ENCODE measurements around the gene GRIA1.

Gene GRIA1

DNA sequence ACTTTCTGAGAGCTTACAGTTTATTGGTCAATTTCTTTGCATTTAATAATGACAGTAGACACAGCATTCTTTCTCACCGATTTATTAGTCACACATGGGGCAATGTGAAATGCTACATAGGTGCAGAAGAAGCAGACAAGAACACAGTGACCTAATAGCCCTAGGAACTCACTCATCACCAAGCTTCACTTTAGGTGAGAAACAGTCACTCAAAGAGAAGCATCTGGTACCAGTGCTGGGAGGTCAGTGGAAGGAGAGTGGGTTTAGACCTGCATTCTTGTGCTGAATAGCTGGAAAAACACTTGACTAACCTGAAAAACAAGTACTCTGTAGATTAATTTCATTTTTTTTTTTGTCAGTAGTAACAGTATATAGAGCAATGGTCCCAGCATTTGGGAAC lies 179.6 kb downstream of the GRIA1 start:
- no peak for TF ChIP-seq Cebpa-rat (IDR thresholded peaks at IDR 0.05)
- no peaks in the 10 kb centered on the region for H3K36me3 ChIP-seq
- H3K9ac ChIP-seq, result no peak overlapping the region
- H3K9me3 ChIP-seq (replicated peaks in 1 of 11), result no peaks in the 10 kb centered on the region
- H4K20me1 ChIP-seq, result no peaks in the 10 kb centered on the region
- H3K4me2 ChIP-seq, result no peak overlapping the region
- no peak overlapping the region for H3K27ac ChIP-seq
- no peak overlapping the region for H3K4me3 ChIP-seq
- H3K27me3 ChIP-seq, result no peaks in the 10 kb centered on the region
- H3K4me1 ChIP-seq, result no peaks in the 10 kb centered on the region

DNA sequence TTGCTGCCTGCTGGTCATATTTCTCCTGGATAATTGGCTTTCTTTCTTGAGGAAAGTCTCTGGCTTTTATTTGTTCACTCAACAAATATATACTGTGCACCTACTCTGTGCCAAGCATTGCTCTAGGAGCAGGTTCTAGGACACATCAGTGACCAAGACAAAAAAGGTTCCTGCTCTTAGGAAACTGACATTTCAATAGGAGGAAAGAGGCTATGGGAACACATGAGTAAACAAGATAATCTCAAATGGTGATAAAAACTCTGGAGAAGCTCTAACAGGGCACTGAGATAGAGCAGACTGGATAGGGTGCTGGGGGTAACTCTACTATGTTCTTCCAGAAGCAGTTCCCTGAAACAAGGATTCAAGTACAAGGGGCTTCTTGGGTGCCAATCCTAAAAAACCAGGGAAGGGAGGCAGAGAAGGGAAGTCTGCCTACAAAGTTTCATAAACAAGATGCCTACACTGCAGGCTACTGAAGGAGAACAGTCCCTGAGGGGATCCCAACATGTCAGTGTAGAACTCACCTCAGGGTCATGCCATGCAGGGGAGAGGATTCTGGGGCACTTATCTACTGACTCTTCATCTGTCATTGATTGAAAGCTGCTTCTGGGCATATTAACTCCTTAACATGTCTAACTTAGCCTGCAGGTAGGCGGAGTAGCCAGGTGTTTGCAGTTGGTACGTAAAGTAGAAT lies 181.3 kb downstream of the GRIA1 start:
- TF ChIP-seq Cebpa-rat (IDR thresholded peaks at IDR 0.05), result no peak

DNA sequence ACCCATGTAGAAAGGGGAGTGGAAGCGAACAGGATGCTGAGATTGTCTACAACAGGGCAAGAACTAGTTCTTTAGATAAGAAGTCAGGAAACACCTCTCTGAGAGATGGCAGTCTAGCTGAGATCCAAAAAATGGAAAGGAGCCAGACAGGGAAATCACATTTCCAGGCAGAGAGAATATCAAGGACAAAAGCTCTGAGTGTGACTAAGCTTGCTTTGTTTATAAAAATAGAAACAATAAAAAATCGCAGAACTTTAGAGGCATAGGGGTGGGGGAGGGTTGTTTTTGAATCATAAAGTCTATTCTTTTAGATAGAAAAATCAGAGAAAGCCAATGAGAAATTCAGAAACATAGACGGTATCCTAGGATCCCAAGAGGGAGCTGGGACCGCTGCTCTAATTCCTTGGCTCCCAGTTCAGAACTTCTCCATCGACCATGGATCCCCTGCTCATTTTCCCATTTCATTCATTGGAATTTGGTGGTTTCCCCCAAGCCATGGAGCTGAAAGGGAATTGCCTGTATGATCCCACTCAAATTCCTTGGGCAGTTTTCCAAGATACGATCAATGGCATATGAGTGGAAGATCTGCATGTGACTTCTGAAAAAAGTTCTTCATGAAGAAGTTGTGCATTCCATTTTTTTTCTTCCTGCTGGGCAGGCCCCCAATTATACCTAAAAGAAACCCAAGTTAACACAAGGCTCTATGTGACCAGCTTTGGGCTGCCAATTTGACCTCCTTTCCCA lies 182.0 kb downstream of the GRIA1 start:
- no peak overlapping the region for H3K9ac ChIP-seq
- H3K27ac ChIP-seq, result no peak overlapping the region
- no peak overlapping the region for H3K4me3 ChIP-seq
- H3K36me3 ChIP-seq, result no peaks in the 10 kb centered on the region
- no peaks in the 10 kb centered on the region for H4K20me1 ChIP-seq
- no peaks in the 10 kb centered on the region for H3K4me1 ChIP-seq
- H3K27me3 ChIP-seq, result no peaks in the 10 kb centered on the region
- H3K4me2 ChIP-seq, result no peak overlapping the region
- H3K9me3 ChIP-seq (replicated peaks in 1 of 11), result no peaks in the 10 kb centered on the region
- no peak for TF ChIP-seq Cebpa-rat (IDR thresholded peaks at IDR 0.05)

More for the DNA sequence above, 181.3 kb downstream of the GRIA1 start:
- Histone ChIP-seq H3K9me3 (replicated peaks in 1 of 11) (no peaks in the 10 kb centered on the region), H3K27ac (no peak overlapping the region), H3K36me3 (no peaks in the 10 kb centered on the region), H3K4me2 (no peak overlapping the region), H4K20me1 (no peaks in the 10 kb centered on the region), H3K4me1 (no peaks in the 10 kb centered on the region), H3K9ac (no peak overlapping the region), H3K4me3 (no peak overlapping the region), H3K27me3 (no peaks in the 10 kb centered on the region)

DNA sequence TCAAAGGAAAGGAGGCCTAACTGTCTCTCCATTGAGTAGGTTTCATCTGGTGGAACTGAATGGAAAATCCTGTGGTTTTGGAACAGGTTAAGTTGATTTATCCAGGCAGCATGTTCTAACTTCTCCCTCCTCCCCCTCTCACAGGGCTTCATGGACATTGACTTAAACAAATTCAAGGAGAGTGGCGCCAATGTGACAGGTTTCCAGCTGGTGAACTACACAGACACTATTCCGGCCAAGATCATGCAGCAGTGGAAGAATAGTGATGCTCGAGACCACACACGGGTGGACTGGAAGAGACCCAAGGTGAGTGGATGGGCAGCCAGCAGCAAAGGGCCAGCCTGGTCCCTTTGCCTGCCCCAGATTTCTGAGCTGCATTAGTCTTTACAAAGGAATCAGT lies 183.9 kb downstream of the GRIA1 start:
- H3K4me3 ChIP-seq, result no peak overlapping the region
- no peaks in the 10 kb centered on the region for H4K20me1 ChIP-seq
- H3K9ac ChIP-seq, result no peak overlapping the region
- no peak for TF ChIP-seq Cebpa-rat (IDR thresholded peaks at IDR 0.05)
- no peaks in the 10 kb centered on the region for H3K36me3 ChIP-seq
- no peak overlapping the region for H3K27ac ChIP-seq
- no peaks in the 10 kb centered on the region for H3K4me1 ChIP-seq
- no peaks in the 10 kb centered on the region for H3K9me3 ChIP-seq (replicated peaks in 1 of 11)
- no peak overlapping the region for H3K4me2 ChIP-seq
- H3K27me3 ChIP-seq, result no peaks in the 10 kb centered on the region

DNA sequence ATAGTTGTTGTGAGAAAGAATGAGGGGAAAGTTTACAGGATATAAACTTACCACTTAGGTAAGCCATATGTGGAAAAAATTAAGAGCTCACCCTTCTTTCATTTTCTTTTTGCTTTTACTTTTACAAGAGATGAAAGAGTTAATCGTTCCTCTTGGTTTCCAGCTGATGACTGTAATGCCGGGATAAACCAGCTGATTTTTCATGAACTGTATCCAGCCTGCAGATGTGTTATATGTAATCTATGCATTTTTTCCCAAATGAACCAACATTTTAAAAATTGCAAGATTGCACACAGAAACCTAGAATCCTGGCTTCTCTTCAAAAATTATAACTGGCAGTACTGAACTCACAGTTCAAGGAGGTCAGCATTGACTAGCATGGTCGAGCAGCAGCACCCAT lies 185.9 kb downstream of the GRIA1 start:
- Histone ChIP-seq H3K36me3 (no peaks in the 10 kb centered on the region), H3K27me3 (no peaks in the 10 kb centered on the region), H4K20me1 (no peaks in the 10 kb centered on the region), H3K27ac (no peak overlapping the region), H3K9ac (no peak overlapping the region), H3K9me3 (replicated peaks in 1 of 11) (no peaks in the 10 kb centered on the region), H3K4me3 (no peak overlapping the region), H3K4me2 (no peak overlapping the region), H3K4me1 (peaks cover 0 to 5% (median 0%) of the 10 kb centered on the region in 10 experiments; a peak in 4 of 20 replicates)
- no peak for TF ChIP-seq Cebpa-rat (IDR thresholded peaks at IDR 0.05)

DNA sequence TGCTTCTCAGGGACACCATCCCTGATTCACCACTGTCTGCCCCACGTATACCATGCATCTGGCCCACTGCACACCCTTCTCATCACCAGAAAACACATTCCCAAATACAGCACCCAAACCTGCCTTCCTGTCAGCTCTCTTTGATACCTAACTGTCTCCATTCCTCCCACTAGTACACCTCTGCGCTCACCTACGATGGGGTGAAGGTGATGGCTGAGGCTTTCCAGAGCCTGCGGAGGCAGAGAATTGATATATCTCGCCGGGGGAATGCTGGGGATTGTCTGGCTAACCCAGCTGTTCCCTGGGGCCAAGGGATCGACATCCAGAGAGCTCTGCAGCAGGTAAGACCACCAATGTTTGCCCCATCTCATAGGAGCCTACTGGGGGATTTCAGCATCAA lies 186.4 kb downstream of the GRIA1 start:
- no peak for TF ChIP-seq Cebpa-rat (IDR thresholded peaks at IDR 0.05)
- H3K27me3 ChIP-seq, result no peaks in the 10 kb centered on the region
- no peaks in the 10 kb centered on the region for H3K9me3 ChIP-seq (replicated peaks in 1 of 11)
- H3K4me1 ChIP-seq, result peaks cover 0 to 5% (median 0%) of the 10 kb centered on the region in 10 experiments; a peak in 4 of 20 replicates
- H3K36me3 ChIP-seq, result no peaks in the 10 kb centered on the region
- H3K9ac ChIP-seq, result no peak overlapping the region
- no peak overlapping the region for H3K4me2 ChIP-seq
- no peaks in the 10 kb centered on the region for H4K20me1 ChIP-seq
- no peak overlapping the region for H3K4me3 ChIP-seq
- H3K27ac ChIP-seq, result no peak overlapping the region

DNA sequence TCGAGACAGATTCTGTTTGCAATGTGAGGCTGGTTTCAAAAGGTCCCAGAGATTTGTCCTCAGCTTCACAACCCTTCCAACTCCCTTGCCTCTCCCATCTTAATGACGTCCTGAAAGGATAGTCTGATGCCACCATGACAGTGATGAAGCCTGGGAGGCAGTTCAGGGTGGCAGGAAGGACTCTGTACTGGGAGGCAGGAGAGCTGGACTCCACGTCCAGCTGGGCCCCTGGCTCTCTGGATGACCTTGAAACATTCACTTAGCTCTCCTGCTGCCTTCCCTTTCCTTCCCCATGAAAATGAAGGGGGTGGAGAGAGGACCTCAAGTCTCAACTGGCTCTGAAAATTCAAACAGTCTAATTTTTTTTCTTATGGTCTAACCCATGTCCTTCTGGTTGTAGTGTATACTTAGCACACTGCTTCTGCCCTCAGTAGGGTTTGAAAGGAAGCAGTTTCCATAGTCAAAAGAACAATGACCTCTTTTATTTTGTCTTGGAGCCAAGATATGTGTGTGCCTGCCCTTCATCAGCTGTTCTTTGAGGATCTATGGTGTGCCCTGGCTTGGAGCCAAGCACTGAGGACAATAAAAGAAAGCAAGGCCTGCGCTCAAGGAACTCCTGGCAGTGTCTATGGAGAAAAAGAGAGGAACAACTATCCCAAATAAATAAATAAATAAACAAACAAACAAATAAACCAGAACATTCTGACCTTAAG lies 188.3 kb downstream of the GRIA1 start:
- Histone ChIP-seq H4K20me1 (no peaks in the 10 kb centered on the region), H3K4me1 (peaks cover 0 to 5% (median 0%) of the 10 kb centered on the region in 10 experiments; a peak in 4 of 20 replicates), H3K4me3 (no peak overlapping the region), H3K27me3 (no peaks in the 10 kb centered on the region), H3K9me3 (replicated peaks in 1 of 11) (no peaks in the 10 kb centered on the region), H3K9ac (no peak overlapping the region), H3K27ac (no peak overlapping the region), H3K36me3 (no peaks in the 10 kb centered on the region), H3K4me2 (no peak overlapping the region)
- TF ChIP-seq Cebpa-rat (IDR thresholded peaks at IDR 0.05), result no peak

DNA sequence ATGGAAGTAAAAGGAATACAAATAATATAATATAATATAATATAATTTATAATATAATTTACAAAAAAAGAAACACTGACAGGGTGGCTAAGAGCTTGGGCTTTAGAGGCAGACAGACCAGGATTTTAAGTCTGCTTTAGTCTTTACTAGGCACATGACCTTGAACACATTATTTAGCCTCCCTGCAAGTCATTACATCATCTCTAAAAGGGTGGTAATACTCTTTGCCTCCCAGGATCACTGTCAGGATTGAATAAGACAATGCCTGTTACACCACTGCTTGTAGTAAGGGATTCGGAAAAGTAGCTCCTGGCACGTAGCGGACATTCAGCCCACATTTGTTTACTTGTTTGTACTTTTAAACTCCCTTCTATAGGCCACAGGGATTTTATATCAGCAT lies 199.8 kb downstream of the GRIA1 start:
- no peak for TF ChIP-seq Cebpa-rat (IDR thresholded peaks at IDR 0.05)
- Histone ChIP-seq H3K4me2 (no peak overlapping the region), H3K9ac (no peak overlapping the region), H4K20me1 (no peaks in the 10 kb centered on the region), H3K27me3 (no peaks in the 10 kb centered on the region), H3K4me1 (no peaks in the 10 kb centered on the region), H3K9me3 (replicated peaks in 1 of 11) (no peaks in the 10 kb centered on the region), H3K36me3 (no peaks in the 10 kb centered on the region), H3K4me3 (no peak overlapping the region), H3K27ac (no peak overlapping the region)

DNA sequence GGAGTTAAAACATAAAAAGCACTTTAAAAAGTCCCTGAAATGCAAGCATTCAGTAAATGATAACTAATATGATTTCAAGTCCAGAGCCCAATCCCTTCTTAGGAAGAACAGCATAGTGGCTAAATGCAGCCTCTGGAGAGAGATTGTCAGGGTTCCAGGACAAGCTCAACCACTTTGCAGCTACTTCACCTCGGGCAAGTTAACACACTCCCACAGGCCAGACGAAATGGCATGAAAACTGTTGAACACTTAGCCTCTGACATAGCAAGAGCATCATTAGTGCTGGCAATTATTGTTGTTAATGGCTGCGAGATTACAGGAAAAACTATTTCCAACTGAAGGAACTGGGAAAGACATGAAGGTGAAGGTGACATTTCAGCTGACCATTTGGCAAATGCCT lies 205.8 kb downstream of the GRIA1 start:
- no peak overlapping the region for H3K27ac ChIP-seq
- no peaks in the 10 kb centered on the region for H4K20me1 ChIP-seq
- peaks cover 0 to 7% (median 0%) of the 10 kb centered on the region in 11 experiments; a peak in 1 of 22 replicates for H3K9me3 ChIP-seq (replicated peaks in 1 of 11)
- H3K9ac ChIP-seq, result no peak overlapping the region
- H3K4me1 ChIP-seq, result peaks cover 0 to 12% (median 5%) of the 10 kb centered on the region in 10 experiments; a peak in 12 of 20 replicates
- TF ChIP-seq Cebpa-rat (IDR thresholded peaks at IDR 0.05), result no peak
- no peaks in the 10 kb centered on the region for H3K27me3 ChIP-seq
- no peaks in the 10 kb centered on the region for H3K36me3 ChIP-seq
- no peak overlapping the region for H3K4me3 ChIP-seq
- no peak overlapping the region for H3K4me2 ChIP-seq

Data from BLaER1 treated with 17β-estradiol and CSF1 and Interleukin-3, amounts not matched to agents 10 nM and 100 nM (cell line).